OCI-LY1 (cell line): ENCODE data around the gene TACR2.

Experiments used
- EZH2 ChIP-seq: fragments of 200-600 bp; sonication (generic), shearing (Covaris generic); IDR thresholded peaks from 2 replicates; pipeline ENCODE4 v1.8.0; 2017; ENCODE audit warnings: borderline replicate concordance, mixed run types, mild to moderate bottlenecking, antibody characterized with exemption, low read length, moderate library complexity, mixed read lengths
- TF ChIP-seq, protein P1 (sequence below): fragments of 200-600 bp; sonication (generic), shearing (Covaris generic); IDR thresholded peaks from 2 replicates; pipeline ENCODE4 v1.5.1; 2017; ENCODE audit warnings: mild to moderate bottlenecking, antibody characterized with exemption, low read length, moderate library complexity, mixed read lengths

DNA sequence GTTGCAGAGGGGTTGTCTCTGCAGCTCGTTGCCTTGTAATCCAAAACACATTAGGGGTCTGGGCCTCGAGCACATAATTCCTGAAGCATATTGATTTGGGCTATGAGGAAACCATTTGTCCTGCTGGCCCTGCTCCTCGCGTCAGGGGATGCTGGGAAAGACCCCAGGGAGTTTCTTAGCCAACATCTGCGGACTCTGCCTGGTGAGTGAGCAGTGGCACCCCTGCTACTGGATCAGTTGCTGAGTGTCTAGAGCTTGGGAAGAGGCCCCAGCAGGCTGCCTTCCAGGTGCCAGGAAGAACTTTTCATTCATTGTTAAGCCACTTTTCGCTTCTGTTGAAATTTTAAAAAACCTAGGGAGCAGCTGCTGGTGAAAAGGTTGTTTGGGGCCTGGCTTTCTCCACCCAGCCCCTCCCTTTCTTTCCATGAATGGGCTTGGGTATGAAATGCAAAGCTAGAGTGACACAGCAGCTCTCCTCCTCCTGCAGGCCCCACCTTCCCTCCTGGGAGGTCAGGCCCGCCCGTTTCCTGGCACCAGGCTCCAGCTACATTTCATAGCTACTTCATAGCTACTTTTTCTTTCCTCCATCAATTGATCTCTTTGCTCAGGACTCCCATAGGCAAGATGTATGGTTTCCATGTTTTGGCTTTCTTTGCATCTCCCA, 26.8 kb downstream of the TACR2 start:
- TF ChIP-seq, protein P1, sequence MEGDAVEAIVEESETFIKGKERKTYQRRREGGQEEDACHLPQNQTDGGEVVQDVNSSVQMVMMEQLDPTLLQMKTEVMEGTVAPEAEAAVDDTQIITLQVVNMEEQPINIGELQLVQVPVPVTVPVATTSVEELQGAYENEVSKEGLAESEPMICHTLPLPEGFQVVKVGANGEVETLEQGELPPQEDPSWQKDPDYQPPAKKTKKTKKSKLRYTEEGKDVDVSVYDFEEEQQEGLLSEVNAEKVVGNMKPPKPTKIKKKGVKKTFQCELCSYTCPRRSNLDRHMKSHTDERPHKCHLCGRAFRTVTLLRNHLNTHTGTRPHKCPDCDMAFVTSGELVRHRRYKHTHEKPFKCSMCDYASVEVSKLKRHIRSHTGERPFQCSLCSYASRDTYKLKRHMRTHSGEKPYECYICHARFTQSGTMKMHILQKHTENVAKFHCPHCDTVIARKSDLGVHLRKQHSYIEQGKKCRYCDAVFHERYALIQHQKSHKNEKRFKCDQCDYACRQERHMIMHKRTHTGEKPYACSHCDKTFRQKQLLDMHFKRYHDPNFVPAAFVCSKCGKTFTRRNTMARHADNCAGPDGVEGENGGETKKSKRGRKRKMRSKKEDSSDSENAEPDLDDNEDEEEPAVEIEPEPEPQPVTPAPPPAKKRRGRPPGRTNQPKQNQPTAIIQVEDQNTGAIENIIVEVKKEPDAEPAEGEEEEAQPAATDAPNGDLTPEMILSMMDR: no peak
- no peak for TF ChIP-seq EZH2
